Measurements from ENCODE around the gene SULT1A2. TPM values are rescaled to one million over a fixed set of nuclear protein-coding genes. Genes with fewer than 3 reads are reported as not detected.
A peak's percentile ranks its signal among the peaks of the same experiment; 100 is the strongest.
"Not testable (repeated sequence)": the region's sequence is repeated elsewhere in the genome, so short reads cannot be mapped to it uniquely, and the experiment has no call there.

Gene SULT1A2
- total and polyA plus RNA-seq, 2 of the 8 experiments (the other 6 are each of a cell fraction or from before 2014, with no cell fraction given) = 0.29 to 0.35 TPM

- H3K14ac ChIP-seq (ENCODE audit: insufficient read length); H3K79me2 ChIP-seq (ENCODE audit: control insufficient read depth in 1 of 2, insufficient read depth in 2 of 2, low read length in 2 of 2); H3K4me2 ChIP-seq (ENCODE audit: insufficient read depth in 1 of 2, low read depth in 2 of 2, low read length in 2 of 2); H3K4ac ChIP-seq (replicated peaks; ENCODE audit: insufficient read length, low read depth, low read length); H2BK15ac ChIP-seq (ENCODE audit: low read length); H2AFZ ChIP-seq (ENCODE audit: low read length); H3K79me1 ChIP-seq (ENCODE audit: low read depth, low read length); H3K27ac ChIP-seq (ENCODE audit: low read depth, low read length); H3K36me3 ChIP-seq (ENCODE audit: control insufficient read depth in 2 of 4, insufficient read depth in 4 of 4, low read length in 3 of 4); H3K4me3 ChIP-seq (ENCODE audit: extremely low read depth in 1 of 4, insufficient read depth in 2 of 4, low read depth in 3 of 4, low read length in 4 of 4); H3K56ac ChIP-seq (replicated peaks; ENCODE audit: insufficient read length, low read depth, low read length); H3K23me2 ChIP-seq (ENCODE audit: low read depth, low read length); H3K9ac ChIP-seq (replicated peaks in 1 of 4; ENCODE audit: extremely low read depth in 1 of 4, low read depth in 3 of 4, low read length in 3 of 4); H3K23ac ChIP-seq (ENCODE audit: insufficient read length); H2BK120ac ChIP-seq (replicated peaks; ENCODE audit: low read depth, low read length); H4K20me1 ChIP-seq (replicated peaks in 1 of 2; ENCODE audit: control insufficient read depth in 1 of 2, insufficient read depth in 2 of 2, low read length in 2 of 2); H4K91ac ChIP-seq (replicated peaks; ENCODE audit: insufficient read length, low read length); H2BK5ac ChIP-seq (ENCODE audit: low read depth, low read length); H4K8ac ChIP-seq (ENCODE audit: extremely low read depth, insufficient read depth, low read length); FAIRE-seq; CTCF ChIA-PET (ENCODE audit: partially characterized antibody); H2BK12ac ChIP-seq (ENCODE audit: low read depth, low read length); H3K9me3 ChIP-seq (ENCODE audit: insufficient read depth in 2 of 2, low read depth in 1 of 2, low read length in 1 of 2); H3K27me3 ChIP-seq (replicated peaks in 1 of 4; ENCODE audit: control insufficient read depth in 3 of 4, extremely low read depth in 1 of 4, insufficient read depth in 3 of 4, low read length in 3 of 4); H4K5ac ChIP-seq (ENCODE audit: insufficient read length, low read depth, low read length); DNase-seq (ENCODE audit: low read depth in 1 of 2, low spot score in 2 of 2); H2AK5ac ChIP-seq (ENCODE audit: low read depth, low read length); H3K18ac ChIP-seq (ENCODE audit: extremely low read depth, low read length): not testable (repeated sequence)
- 93% methylated on average over 3 of the region's 6 CpGs; no CpG with 5 or more reads in 1 of the 2 experiments for WGBS, 2 experiments (ENCODE audit: extremely low coverage in 1 of 2, insufficient coverage in 1 of 2, insufficient read length in 1 of 2, insufficient replicate concordance in 2 of 2, low coverage in 1 of 2, low lambda C conversion rate in 2 of 2, missing lambda C conversion rate in 1 of 2)
- POLR2A ChIA-PET (ENCODE audit: partially characterized antibody) = interaction anchor here (1.3 kb wide), 1 partner anchor 9 kb away, joined by 3 read pairs; no protein-coding TSS in a partner anchor
- Histone ChIP-seq H2BK20ac (ENCODE audit: low read length) (0 out of 2 replicates have a peak overlapping the region, but pooled peaks have one; percentile 48), H3K4me1 (replicated peaks in 1 of 4; ENCODE audit: control insufficient read depth in 3 of 4, insufficient read depth in 4 of 4, low read length in 3 of 4) (peaks cover 2 to 15% (median 7%) of the 10 kb centered on the region in 4 experiments)
These were observed 1.4 kb downstream of the SULT1A2 start for GRCh38 chr16:28595451-28595850.

Measured in H1 (cell line).